SK-N-SH (cell line): ENCODE results near the gene MEF2A. TPM values are rescaled to one million over a fixed set of nuclear protein-coding genes. Genes with fewer than 3 reads are reported as not detected.

Source experiments
- CTCF ChIA-PET: fragments of 300-600, 350-600 bp; formaldehyde crosslinking; extraction: SDS; loops from one replicate; lab custom pipeline; 2021; lab: Yijun Ruan, JAX
- POLR2A ChIA-PET: fragments of 350-600 bp; sonication (Branson Sonifier 250); formaldehyde crosslinking; extraction: SDS; loops from one replicate; lab custom pipeline; 2020; ENCODE audit warnings: antibody characterized with exemption, inconsistent platforms; lab: Yijun Ruan, JAX
- DNase-seq: peaks from one replicate; pipeline ENCODE4 v3.0.0; 2012
- H2AFZ ChIP-seq: fragments of 200-600 bp; sonication (generic); 2 replicates; pipeline ENCODE4 v1.8.1; 2016; ENCODE audit warnings: antibody characterized with exemption, mild to moderate bottlenecking, low read depth
- H3F3A ChIP-seq: fragments of 200-600 bp; sonication (generic); replicated peaks from 2 replicates; pipeline ENCODE3; 2016; ENCODE audit warnings: antibody characterized with exemption, mild to moderate bottlenecking; ENCODE audit not compliant: insufficient read depth
- H3K27ac ChIP-seq, 2 experiments: fragments of 200-500 bp in 1 of 2; fragments of 200-600 bp in 1 of 2; sonication (Bioruptor generic) in 1 of 2; sonication (generic), shearing (Covaris generic) in 1 of 2; 2 replicates each; pipeline versions ENCODE4 v1.5.1 to v1.6.1; 2014 to 2016; ENCODE audit warnings: low read depth in 2 of 2, inconsistent platforms in 1 of 2, low read length in 1 of 2, mild to moderate bottlenecking in 1 of 2, mixed read lengths in 1 of 2
- H3K27me3 ChIP-seq: fragments of 200-600 bp; sonication (generic), shearing (Covaris generic); 2 replicates; pipeline ENCODE4 v1.6.1; 2016; ENCODE audit warnings: mixed run types; ENCODE audit not compliant: insufficient read depth
- H3K36me3 ChIP-seq, 2 experiments: fragments of 200-500 bp in 1 of 2; fragments of 200-600 bp in 1 of 2; sonication (Bioruptor generic) in 1 of 2; sonication (generic) in 1 of 2; replicated peaks in 1 of 2; 2 replicates each; pipeline versions ENCODE3 to v1.5.1; 2014 to 2016; ENCODE audit warnings: low read length in 1 of 2, mild to moderate bottlenecking in 1 of 2; ENCODE audit not compliant: insufficient read depth in 2 of 2, control insufficient read depth in 1 of 2
- H3K4me1 ChIP-seq, 2 experiments: fragments of 200-500 bp in 1 of 2; fragments of 200-600 bp in 1 of 2; sonication (Bioruptor generic) in 1 of 2; sonication (generic), shearing (Covaris generic) in 1 of 2; 2 replicates each; pipeline versions ENCODE4 v1.5.1 to v1.6.1; 2014 to 2016; ENCODE audit warnings: low read depth in 1 of 2, low read length in 1 of 2, mixed run types in 1 of 2; ENCODE audit not compliant: insufficient read depth in 2 of 2, control insufficient read depth in 1 of 2
- H3K4me2 ChIP-seq: fragments of 200-600 bp; sonication (generic), shearing (Covaris generic); 2 replicates; pipeline ENCODE4 v1.6.1; 2017; ENCODE audit warnings: mixed run types
- H3K4me3 ChIP-seq, 2 experiments: fragments of 200-500 bp in 1 of 2; fragments of 200-600 bp in 1 of 2; sonication (Bioruptor generic) in 1 of 2; sonication (generic), shearing (Covaris generic) in 1 of 2; 2 replicates each; pipeline versions ENCODE4 v1.5.1 to v1.8.1; 2014 to 2016; ENCODE audit warnings: low read depth in 2 of 2, inconsistent platforms in 1 of 2, low read length in 1 of 2, mild to moderate bottlenecking in 1 of 2, mixed read lengths in 1 of 2, moderate library complexity in 1 of 2
- H3K79me2 ChIP-seq: fragments of 200-600 bp; sonication (generic); 2 replicates; pipeline ENCODE4 v1.8.1; 2017; ENCODE audit warnings: mild to moderate bottlenecking; ENCODE audit not compliant: insufficient read depth
- H3K9ac ChIP-seq: fragments of 200-600 bp; sonication (generic); 2 replicates; pipeline ENCODE4 v1.6.1; 2017; ENCODE audit warnings: mixed run types
- H3K9me2 ChIP-seq: fragments of 200-600 bp; sonication (generic); 2 replicates; pipeline ENCODE4 v1.6.1; 2017; ENCODE audit warnings: mixed run types
- H3K9me3 ChIP-seq: fragments of 200-600 bp; sonication (generic); 2 replicates; pipeline ENCODE4 v1.6.1; 2017; ENCODE audit warnings: mixed run types, mild to moderate bottlenecking, moderate library complexity
- H4K20me1 ChIP-seq: fragments of 200-600 bp; sonication (generic); 2 replicates; pipeline ENCODE4 v1.6.1; 2017; ENCODE audit warnings: mild to moderate bottlenecking, mixed run types; ENCODE audit not compliant: insufficient read depth
- FOSL2 ChIP-seq: IDR thresholded peaks from 2 replicates; pipeline ENCODE4 v1.4.0; 2012; ENCODE audit warnings: low read depth, mild to moderate bottlenecking, moderate library complexity, borderline replicate concordance
- FOXM1 ChIP-seq: IDR thresholded peaks from 2 replicates; pipeline ENCODE4 v1.4.0; 2012; ENCODE audit warnings: low read depth, mild to moderate bottlenecking
- GATA2 ChIP-seq: sonication (generic); formaldehyde crosslinking; IDR thresholded peaks from 2 replicates; pipeline ENCODE4 v1.5.0; 2020; ENCODE audit warnings: mild to moderate bottlenecking, missing genetic modification reagents
- IRF3 ChIP-seq: fragments of 150-350 bp; IDR thresholded peaks from 2 replicates; pipeline ENCODE4 v1.6.1; 2016; ENCODE audit warnings: mild to moderate bottlenecking, low read depth, low read length
- JUND ChIP-seq: IDR thresholded peaks from 2 replicates; pipeline ENCODE4 v1.4.0; 2012
- MEF2A ChIP-seq: IDR thresholded peaks from 2 replicates; pipeline ENCODE4 v1.4.0; 2012; ENCODE audit warnings: low read depth, borderline replicate concordance
- MXI1 ChIP-seq: IDR thresholded peaks from 2 replicates; pipeline ENCODE4 v1.6.1; 2012; ENCODE audit warnings: mild to moderate bottlenecking, low read depth, low read length, improper control_type of control experiment
- NFIC ChIP-seq: IDR thresholded peaks from 2 replicates; pipeline ENCODE4 v1.4.0; 2012; ENCODE audit warnings: borderline replicate concordance
- NRF1 ChIP-seq: IDR thresholded peaks from 2 replicates; pipeline ENCODE4 v1.6.1; 2012; ENCODE audit warnings: low read depth, mild to moderate bottlenecking, low read length
- PBX3 ChIP-seq: IDR thresholded peaks from 2 replicates; pipeline ENCODE4; 2012
- RXRA ChIP-seq: IDR thresholded peaks from 2 replicates; pipeline ENCODE4 v1.4.0; 2012; ENCODE audit warnings: low read depth, mild to moderate bottlenecking, borderline replicate concordance
- TAF1 ChIP-seq: IDR thresholded peaks from 2 replicates; pipeline ENCODE4 v1.6.1; 2012; ENCODE audit warnings: low read depth, mild to moderate bottlenecking, low read length, moderate library complexity, borderline replicate concordance
- TEAD4 ChIP-seq: IDR thresholded peaks from 2 replicates; pipeline ENCODE4 v1.4.0; 2012; ENCODE audit warnings: mild to moderate bottlenecking, borderline replicate concordance; ENCODE audit not compliant: insufficient read depth
- USF1 ChIP-seq: IDR thresholded peaks from 2 replicates; pipeline ENCODE4 v1.4.0; 2012; ENCODE audit warnings: low read depth, borderline replicate concordance
- WGBS: methylation state at CpG from one replicate; pipeline ENCODE4 v1.1.6; 2017; ENCODE audit warnings: low lambda C conversion rate; 5-methylcytosine and 5-hydroxymethylcytosine counted together
- polyA plus RNA-seq, 3 experiments: library from polyadenylated mRNA; depleted of rRNA; stranded (reverse); fragments of >200 nt; gene quantifications; 2 replicates each; pipeline ENCODE4 v1.2.3, GENCODE V29; 2012
- TF ChIP-seq, protein P1 (sequence below): IDR thresholded peaks from 2 replicates; pipeline ENCODE4 v1.4.0; 2012; ENCODE audit warnings: low read depth
- TF ChIP-seq, protein P2 (sequence below): fragments of 150-350 bp; IDR thresholded peaks from 2 replicates; pipeline ENCODE4 v1.6.1; 2017; ENCODE audit warnings: antibody characterized with exemption, low read length, low read depth, borderline replicate concordance

MEF2A gene
- polyA plus RNA-seq, 1 of the 3 experiments (the other 2 are of a cell fraction): 20.9 TPM

DNA sequence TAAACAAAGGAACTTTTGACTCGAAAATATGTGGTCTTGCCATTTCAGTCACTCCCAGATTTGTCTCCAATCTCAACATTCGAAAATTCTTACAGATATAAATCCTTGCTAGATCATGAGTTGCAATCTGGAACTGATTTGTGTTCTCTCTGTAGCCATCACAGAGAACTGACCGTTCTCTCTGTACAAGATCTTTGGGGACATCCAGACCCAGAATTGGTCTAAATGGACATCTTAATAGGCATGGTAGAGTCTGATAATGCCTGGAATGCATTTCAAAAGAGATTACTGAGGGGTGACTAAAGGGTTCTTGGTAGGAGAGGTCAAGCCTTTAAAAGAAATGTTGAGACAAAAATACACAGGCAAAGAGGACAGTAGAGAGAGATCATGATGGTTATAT, 7.2 kb upstream of the MEF2A start:
- H3K9ac ChIP-seq: no peak overlapping the region
- POLR2A ChIA-PET: no interaction called here
- no peak overlapping the region for H3K27ac ChIP-seq
- H3K9me2 ChIP-seq: no peaks in the 10 kb centered on the region
- no peaks in the 10 kb centered on the region for H3K9me3 ChIP-seq
- no peaks in the 10 kb centered on the region for H3F3A ChIP-seq
- 52% methylated on average over 3 of the region's 3 CpGs for WGBS
- H3K4me3 ChIP-seq: no peak overlapping the region
- no peak overlapping the region for H2AFZ ChIP-seq
- peaks cover 0 to 7% of the 10 kb centered on the region in 2 experiments; a peak in 1 of 4 replicates for H3K4me1 ChIP-seq
- TF ChIP-seq USF1: no peak
- no peak for TF ChIP-seq JUND
- no peak for TF ChIP-seq NRF1
- no peak for TF ChIP-seq IRF3
- TF ChIP-seq GATA2 (CRISPR knock-in tag): no peak
- no peak for TF ChIP-seq FOSL2
- no peak for TF ChIP-seq PBX3
- TF ChIP-seq NFIC: no peak
- TF ChIP-seq MEF2A: no peak
- TF ChIP-seq, protein P1, sequence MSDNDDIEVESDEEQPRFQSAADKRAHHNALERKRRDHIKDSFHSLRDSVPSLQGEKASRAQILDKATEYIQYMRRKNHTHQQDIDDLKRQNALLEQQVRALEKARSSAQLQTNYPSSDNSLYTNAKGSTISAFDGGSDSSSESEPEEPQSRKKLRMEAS: no peak
- TF ChIP-seq, protein P2, sequence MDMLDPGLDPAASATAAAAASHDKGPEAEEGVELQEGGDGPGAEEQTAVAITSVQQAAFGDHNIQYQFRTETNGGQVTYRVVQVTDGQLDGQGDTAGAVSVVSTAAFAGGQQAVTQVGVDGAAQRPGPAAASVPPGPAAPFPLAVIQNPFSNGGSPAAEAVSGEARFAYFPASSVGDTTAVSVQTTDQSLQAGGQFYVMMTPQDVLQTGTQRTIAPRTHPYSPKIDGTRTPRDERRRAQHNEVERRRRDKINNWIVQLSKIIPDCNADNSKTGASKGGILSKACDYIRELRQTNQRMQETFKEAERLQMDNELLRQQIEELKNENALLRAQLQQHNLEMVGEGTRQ: no peak
- no peak for TF ChIP-seq RXRA
- TF ChIP-seq TEAD4: no peak
- no peak for TF ChIP-seq FOXM1
- no peak for TF ChIP-seq MXI1
- no peak for TF ChIP-seq TAF1
- CTCF ChIA-PET: no interaction called here
- no peak for DNase-seq
- H3K79me2 ChIP-seq: no peaks in the 10 kb centered on the region
- no peaks in the 10 kb centered on the region for H4K20me1 ChIP-seq
- H3K4me2 ChIP-seq: no peak overlapping the region
- H3K27me3 ChIP-seq: no peaks in the 10 kb centered on the region
- no peaks in the 10 kb centered on the region for H3K36me3 ChIP-seq
